HG03139 (cell line): ENCODE measurements around the gene SH3RF3.

Experiments
- ATAC-seq: cut with Tn5 transposase; IDR thresholded peaks from one replicate; pipeline ENCODE4 v1.9.1; 2021; ENCODE audit not compliant: unreplicated experiment

SH3RF3 gene

DNA sequence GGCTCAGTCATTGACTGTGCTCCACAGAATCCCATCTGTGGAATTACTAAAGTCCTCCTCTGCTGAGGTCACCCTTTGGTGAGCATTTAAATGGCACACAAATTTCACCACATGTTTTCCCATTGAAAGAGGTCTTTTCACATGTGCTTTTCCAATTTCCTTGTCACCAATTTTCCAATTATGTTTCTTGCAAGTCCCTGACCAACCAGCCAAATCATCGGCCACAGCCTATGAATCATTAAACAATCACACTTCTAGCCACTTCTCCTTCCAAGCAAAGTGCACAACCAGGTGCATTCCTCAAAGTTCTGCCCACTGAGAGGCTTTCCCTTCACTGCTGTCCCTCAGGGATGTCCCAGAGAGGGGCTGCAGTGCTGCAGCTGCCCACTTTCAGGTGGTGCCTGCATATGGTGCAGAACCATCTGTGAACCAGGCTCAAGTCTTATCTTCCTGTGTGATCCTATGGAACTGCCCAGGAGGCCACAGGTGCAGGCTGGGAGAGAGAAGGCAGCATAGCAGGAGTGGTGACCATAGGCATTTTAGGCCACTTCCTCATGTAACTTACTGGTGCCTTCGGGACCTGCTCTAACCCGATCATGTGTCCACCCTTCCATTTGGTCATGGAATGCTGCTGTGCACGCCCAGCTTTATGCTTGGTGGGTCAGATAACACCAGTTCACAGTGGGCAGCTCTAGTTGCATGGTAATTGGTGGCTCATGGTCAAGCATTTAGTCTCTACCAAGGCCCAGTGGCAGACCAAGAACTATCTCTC is 331.7 kb downstream of the SH3RF3 start:
- no peak for ATAC-seq

DNA sequence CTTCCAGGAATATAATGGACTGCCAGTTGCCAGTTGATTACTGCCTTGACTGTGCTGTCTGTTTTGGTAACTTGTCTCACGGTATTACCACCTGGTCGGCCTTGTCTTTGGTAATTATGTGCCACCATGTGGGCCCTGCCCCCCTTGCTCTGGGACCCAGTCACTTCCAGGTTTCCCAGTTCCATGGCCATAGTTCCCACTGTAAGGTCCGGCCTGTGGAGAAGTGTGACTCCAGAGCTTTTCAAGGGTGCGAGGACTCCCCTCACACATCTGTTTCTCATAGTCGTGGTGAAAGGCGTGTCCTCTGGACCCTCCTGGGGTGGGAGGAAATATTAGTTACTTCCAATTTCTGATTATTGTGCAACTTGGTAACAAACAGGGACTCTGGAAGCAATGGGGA is 334.2 kb downstream of the SH3RF3 start:
- no peak for ATAC-seq

DNA sequence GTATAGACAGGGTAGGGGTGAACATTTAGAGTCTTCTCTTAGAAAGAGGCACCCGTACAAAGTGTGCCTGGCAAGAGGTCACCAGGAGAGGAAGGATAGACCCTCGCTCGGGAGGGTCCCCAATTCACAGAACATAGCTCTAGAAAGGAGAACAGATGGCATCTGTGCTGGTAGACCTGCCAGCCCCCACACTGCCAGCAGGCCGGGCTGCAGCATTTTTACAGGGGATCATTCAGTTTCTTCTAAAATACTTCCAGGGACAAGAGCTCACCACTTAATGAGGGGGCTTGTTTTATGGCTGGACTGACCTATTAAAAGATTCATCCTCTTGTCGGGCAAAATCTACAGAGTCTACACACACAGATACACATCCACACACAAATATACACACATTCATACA is 334.9 kb downstream of the SH3RF3 start:
- ATAC-seq = no peak

DNA sequence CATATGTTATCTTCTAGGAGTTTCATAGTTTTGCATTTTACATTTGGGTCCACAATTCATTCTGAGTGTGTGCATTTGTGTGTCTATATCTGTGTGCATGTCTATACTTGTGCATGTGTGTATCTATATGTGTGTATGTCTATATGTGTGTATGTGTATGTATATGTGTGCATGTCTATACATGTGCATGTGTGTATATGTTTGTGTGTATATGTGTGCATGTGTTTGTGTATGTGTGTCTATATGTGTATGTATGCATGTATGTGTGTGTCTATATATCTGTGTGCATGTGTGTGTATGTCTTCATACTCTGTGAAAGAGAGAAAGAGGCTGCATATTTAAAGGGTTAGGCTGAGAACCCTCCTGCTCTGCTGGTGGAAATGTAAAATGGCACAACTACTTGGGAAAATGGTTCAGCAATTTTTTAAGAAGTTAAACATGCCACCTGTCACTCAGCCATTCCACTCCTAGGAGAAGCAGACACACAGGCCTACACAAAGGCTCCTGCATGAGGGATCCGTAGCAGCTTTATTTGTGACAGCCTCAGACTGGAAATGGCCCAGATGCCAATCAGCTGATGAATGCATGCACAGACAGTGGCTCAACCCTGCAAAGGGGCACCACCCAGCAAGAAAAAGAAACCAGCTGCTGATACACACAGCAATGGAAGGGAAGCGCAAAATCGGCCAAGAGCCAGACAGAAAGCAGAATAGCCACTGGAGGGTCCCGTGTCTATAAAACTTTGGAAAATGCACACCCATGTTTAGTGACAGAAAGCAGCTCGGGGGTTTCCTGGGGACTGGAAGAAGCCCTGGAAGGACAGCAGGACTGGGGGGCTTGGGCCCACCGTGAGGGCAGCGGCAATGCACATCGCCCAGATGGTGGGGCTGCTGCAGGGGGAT is 337.9 kb downstream of the SH3RF3 start:
- ATAC-seq = no peak

DNA sequence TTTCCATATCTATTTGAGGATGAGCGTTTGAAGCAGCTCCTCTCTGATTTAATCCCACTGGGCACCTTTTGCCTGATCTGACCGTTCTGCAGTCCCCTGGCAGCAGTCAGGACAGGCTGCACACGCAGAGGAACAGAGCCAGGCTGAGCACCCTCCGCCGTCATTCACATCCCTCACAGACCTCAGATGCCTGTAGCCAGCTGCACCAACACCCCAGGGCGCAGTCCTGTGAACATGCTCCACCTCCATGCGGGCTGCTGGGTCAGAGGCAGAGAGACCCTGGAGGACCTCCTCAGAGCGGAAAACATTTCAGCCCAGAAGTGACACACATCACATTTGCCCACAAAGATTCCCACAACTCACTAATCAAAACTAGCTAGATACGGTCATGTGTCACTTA is 338.7 kb downstream of the SH3RF3 start:
- ATAC-seq = no peak

DNA sequence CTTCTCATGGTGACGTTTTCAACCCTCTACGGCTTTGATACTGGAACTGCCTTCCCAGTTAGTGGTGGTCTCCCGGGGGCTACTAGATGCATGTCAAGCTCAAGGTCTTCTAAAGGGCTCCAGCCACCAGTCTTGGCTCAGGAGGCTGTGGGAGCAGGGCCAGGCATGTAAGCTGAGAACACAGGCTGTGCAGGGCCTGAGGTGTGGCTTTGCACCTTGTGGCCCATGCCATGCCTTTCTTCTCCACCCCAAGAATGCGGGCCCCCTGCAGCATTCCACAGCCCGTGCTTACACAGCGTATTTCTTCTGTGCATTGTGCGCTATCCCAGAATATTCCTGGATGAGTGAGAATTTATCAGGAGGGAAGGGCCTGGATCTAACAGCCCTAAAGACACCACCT is 339.9 kb downstream of the SH3RF3 start:
- no peak for ATAC-seq

DNA sequence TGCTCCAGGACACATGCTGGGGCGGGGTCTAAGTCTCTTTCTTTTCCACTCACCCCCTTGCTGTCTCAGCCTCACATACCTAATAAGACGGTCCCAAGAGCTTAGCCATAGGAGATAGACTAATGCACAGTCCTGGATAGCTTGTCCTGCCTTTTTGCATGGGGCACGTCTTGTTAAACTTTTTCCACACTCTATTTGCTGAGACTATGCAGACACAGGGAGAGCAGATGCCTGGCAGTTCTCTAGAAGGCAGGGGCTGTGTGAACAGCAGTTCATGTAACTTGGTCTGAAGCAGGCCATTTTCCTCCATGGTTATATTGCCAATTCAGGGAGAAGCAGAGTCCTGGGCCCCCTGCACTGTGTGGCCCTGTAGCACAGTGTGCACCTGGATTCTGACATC is 342.7 kb downstream of the SH3RF3 start:
- ATAC-seq = no peak

DNA sequence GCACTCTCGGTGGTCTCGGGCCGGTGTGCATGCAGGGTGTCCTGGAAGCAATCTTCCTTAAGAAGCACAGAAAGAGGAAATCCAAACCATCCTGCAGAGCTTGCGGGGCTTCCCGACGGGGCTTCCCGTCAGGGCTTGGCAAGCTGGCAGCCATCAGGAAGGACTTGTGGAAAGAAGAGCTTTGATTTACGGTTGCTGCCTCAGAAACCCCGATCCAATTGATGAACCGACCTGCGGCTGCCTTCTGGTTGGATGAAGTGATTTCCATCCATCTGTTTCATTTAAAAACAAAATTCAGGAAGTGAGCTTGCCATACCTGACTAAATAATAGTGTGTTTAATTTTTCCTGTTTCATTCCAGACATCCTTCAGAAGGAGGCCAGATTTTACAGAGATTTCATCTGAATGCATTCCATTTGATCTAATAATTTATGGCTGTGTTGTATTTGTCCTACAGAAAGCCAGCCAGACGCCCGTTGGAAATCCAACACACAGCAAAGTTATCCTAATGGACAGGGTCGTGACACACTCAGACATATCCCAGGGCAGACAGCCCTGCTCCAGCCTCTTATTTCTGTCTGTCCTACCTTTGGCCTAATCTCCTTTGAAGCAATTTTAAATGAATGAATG is 343.4 kb downstream of the SH3RF3 start:
- ATAC-seq = no peak

DNA sequence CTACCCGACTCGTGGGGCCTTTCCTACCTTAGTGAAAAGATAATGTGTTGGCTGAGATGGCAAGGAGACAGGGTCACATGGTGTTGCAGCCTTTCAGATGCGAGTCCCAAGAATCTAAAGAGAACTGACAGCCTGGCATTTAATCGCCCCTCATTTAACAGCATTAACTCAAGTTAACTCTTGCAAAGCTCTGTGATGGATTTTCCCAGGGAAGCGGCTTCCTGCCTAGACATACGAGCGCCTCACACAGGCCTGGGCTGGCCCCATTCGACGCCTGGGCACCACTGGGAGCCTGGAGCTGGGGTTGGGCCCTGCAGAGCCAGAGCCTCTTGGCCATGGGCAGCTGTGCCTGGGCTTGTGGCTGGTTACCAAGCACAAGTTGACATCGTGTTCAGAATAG is 344.0 kb downstream of the SH3RF3 start:
- no peak for ATAC-seq

DNA sequence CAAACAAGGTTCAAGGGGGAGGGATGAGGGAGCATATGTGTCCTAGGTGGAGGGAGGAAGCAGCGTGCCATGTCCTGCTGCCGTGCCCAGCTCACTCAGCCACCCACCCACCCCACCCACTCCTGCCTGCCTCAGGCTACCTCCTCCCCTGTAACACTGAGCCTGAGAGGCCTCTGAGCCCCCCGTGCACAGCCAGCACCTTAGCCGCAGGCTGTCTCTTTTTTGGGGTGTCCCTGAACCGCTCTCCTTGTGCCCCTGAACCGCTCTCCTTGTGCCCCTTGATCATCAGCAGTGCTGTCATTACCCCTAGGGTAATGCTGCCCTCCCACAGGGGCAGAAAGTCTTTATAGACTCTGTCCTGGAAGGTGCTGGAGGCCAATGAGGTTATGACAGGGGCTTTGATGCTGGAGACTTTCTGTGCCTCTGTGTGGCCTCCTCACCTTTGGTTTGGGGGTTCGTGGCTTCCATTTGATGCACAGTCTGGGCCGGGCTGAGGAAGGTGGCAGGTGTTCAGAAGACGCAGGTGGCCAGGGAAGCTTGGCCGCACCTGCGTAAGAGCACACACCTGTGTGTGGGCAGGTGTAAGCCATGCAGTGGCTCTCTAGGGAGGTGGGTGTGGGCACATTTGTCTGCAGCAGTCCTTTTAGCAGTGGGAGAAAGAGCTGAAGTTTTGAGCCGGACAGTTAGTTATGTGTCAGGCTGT is 344.8 kb downstream of the SH3RF3 start:
- no peak for ATAC-seq

DNA sequence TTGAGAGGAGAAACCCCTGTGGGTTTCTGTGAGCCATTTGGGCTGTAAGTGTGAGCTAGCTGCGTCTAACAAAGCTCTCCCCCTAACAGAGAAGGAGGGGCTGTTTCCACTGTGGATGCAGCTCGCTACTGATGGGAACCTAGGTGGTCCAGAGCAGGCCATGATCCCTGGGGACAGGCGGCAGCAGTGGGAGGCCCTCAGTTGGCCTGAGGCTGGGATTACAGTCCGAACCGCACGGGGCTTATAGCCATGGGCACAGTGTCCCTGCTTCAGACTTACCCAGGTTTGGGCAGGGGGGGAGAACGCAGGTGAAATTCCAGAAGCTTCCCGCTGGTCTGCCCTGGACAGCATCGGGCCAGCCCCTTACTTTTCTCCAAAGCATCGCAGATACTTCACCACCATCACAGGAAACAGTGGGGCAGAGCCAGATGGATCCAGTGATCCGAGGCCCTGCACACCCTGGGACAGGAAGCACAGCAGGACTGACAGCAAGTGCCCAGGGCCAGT is 345.4 kb downstream of the SH3RF3 start:
- ATAC-seq = no peak

DNA sequence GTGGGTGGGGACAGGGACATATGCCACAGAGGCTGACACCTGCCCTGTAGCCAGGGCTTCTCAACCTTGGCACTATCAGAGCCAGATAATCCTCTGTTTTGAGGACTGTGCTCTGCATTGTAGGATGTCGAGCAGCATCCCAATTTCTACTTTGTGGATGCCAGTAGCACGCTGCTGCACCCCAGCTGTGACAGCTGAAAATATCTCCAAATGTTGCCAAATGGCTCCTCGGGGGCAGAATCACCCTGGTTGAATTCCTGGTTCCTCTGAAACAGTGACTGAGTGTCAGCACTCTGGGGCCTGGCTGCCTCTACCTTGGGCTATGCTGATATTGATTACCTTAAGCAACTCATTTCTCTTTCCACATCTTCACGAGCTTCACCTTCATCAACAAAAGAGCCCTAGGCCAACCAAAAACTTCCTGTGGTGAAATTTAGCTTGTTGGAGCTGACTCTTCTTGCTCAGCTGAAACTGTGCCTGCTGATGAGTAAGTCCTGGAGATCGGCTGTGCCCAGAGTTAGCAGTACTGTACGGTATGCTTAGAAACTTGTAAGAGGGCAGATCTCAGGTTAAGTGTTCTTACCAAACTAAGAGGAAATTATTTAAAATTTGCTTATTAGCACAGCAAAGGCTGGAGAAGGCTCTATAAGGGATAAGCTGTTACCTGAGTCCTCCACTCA is 346.7 kb downstream of the SH3RF3 start:
- no peak for ATAC-seq

DNA sequence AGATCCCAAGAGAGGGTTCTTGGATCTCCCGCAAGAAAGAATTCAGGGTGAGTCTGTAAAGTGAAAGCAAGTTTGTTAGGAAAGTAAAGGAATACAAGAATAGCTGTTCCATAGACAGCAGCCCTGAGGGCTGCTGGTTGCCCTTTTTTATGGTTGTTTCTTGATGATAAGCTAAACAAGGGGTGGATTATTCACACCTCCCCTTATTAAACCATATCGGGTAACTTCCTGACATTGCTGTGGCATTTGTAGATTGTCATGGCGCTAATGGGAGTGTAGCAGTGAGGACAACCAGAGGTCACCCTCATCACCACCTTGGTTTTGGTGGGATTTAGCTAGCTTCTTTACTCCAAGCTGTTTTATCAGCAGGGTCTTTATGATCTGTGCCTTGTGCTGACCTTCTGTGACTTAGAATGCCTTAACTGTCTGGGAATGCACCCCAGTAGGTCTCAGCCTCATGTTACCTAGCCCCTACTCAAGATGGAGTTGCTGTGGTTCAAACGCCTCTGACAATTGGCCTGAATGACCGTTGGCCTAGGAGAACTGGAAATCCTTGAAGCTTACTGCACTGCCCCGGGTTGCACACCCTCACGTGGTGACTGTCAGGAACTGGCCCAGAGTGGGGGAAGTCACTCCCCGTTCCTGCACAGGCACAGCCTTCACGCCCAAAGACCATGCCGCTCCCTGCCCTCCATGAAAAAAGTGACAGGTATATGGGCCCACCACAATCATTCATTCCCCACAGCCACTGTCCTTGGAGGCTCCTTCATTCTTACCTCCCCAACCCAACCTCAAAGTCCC is 347.8 kb downstream of the SH3RF3 start:
- ATAC-seq = no peak

DNA sequence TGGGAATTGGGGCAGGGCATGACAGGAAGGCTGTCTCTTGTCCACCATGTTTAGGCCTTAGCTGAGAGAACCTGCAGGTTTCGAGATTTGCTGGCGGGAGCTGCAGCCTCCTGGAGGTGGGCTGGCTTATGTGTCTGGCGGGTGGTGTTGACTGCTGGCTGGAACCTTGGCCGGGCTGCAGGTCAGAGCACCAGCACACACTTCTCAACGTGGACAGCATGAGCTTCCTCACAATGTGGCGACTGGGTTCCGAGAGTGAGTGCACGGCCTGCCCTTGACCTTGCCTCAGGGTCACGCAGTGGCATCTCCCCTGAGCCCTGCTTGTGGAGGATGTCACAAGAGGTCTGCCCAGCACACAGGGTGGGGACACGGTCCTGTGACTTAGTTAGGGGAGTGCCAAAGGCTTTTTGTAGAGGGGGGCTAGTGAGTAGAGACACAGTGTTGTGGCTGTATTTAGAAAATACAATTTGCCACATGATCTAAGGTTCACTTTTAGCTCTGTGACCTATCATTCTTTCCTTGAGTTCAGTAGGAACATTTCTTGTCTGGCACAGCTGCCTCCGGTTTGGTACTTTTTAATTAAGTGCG is 350.0 kb downstream of the SH3RF3 start:
- no peak for ATAC-seq

DNA sequence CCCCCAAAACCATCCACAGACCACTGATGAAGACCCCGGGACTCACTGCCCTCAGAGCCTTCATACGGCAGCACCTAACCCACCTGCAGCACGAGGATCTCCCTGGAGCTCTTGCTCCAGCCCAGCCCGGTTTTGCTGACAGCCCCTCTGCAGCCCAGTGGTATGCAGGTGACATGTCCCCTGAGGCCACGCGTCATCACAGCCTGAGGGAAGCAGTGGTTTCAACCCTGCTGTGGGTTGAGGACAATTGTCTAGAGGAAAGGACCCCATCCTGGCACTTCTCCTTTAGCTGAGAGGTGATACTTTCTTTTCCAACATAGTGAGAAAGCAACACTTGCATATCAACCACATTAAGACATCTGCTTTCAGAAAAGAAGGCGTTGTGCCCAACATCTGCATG is 350.8 kb downstream of the SH3RF3 start:
- ATAC-seq = no peak

DNA sequence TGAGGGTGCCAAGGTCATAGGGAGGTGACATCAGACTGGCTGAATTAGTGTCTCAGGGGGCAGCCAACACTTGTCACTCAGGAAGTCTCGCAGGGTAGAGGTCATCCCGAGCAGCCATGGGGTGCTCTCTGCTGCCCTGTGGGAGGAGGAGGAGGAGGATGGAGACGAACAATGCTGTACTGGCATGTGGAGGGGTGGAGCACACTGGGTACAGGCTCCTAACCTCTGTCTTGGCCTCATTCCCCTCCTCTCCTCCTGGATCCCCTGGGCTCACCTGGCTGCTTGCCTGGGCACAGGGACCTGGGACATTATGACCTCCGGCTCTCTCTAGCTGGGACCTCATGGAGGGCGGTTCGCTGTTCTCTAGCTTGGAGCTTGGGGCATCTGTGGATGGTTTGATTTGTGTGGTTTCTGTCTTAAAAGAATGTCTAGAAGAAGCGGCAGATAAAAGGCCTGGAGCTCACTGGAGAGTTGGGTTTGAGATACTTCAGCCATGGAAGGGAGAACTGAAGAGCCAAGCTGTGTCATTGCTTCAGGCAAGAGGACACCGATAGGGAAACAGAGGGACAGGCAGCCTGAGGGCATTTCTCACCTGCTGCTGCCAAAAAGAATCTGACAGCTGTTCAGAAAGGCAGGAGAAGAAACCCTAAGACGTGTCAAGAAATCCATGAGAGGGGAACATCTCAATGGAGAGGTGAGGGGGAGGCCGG is 351.6 kb downstream of the SH3RF3 start:
- no peak for ATAC-seq

DNA sequence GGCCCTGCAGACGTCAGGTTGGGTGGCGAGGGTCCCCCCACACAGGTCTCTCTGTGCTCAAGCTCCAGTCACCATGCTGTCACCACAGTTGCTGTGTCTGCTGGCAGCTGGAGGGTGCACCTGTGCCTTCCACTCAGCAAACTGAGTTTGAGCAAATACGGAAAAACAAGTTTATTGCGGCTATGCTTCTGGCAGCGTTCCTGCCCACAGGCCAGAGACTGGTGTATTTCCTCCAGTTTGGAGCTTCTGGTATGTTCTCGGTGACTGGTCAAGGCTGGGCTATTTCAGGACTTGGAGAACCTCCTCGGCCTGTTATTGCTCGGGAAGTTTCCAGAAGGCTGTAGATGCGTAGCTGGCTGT is 352.2 kb downstream of the SH3RF3 start:
- ATAC-seq = no peak

DNA sequence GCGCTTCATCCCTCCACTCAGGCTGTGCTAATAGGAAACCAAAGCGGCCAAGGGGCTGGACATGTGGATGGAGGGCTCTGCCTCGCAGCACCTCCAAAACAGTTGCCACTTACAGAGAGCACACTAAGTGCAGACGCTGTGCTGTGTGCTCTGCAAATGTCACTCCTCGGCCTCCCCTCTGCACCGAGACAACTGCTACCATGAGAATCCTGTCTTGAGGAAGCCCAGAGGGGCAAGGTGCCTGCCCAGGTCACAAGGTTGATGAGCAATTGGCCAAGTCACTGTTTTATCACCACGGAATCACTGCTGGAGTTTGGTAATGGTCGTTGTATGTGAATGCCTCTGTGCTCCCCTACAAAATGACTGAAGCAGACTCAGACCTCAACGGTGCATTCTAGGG is 352.6 kb downstream of the SH3RF3 start:
- no peak for ATAC-seq

DNA sequence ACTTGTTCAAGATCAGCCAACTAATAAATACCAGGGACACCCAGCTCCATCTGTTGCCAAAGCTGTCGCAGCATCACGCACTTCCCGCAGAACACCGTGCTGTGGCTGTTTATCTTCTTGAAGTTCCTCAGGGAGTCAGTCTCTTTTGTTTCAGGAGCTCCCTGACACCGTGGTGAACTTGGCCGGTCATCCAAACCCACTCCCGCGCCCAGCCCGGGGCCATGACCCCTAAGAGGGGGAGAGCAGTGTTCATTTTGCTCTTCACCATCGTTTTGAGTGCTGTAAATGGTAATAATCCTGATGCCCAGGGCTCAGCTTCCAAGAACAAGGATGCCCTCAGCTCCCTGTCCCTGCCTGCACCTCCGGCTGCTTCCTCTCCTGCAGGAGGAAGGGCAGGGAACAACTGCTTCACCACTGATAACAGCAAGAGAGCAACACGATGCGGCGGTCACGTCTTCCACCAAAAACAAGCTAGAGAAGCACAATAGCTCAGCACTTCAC is 353.4 kb downstream of the SH3RF3 start:
- no peak for ATAC-seq
